Body of pancreas (tissue), 4 donors: Measurements from ENCODE around the gene NAALAD2.
"Not testable (repeated sequence)": the region's sequence is repeated elsewhere in the genome, so short reads cannot be mapped to it uniquely, and the experiment has no call there.

ENCODE experiments used
- POLR2A ChIP-seq, 3 donors: fragments of 450-650 bp; IDR thresholded peaks; one replicate each; pipeline ENCODE4 v1.6.1; 2016; ENCODE audit warnings: antibody characterized with exemption in 3 of 3, mild to moderate bottlenecking in 2 of 3
- TF ChIP-seq, protein P1 (sequence below), 7 experiments: fragments of 450-650 bp in 4 of 7; fragments of 200-600 bp in 3 of 7; sonication (generic) in 3 of 7; IDR thresholded peaks; one replicate each; pipeline ENCODE4 v1.5.1; 2016 to 2019; ENCODE audit warnings: antibody characterized with exemption in 7 of 7

DNA sequence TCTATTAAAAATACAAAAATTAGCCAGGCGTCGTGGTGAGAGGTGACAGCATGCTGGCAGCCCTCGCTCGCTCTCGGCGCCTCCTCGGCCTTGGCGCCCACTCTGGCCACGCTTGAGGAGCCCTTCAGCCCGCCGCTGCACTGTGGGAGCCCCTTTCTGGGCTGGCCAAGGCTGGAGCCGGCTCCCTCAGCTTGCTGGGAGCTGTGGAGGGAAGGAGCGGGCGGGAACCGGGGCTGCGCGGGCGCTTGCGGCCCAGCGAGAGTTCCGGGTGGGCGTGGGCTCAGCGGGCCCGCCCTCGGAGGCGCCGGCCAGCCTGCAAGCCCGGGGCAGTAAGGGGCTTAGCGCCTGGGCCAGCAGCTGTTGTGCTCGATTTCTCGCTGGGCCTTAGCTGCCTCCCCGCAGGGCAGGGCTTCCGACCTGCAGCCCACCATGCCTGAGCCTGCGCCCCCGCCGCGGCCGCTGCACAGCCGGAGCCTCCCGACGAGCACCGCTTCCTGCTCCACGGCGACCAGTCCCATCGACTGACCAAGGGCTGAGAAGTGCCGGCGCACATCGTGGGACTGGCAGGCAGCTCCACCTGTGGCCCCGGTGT, 32.6 kb downstream of the NAALAD2 start:
- TF ChIP-seq, protein P1, sequence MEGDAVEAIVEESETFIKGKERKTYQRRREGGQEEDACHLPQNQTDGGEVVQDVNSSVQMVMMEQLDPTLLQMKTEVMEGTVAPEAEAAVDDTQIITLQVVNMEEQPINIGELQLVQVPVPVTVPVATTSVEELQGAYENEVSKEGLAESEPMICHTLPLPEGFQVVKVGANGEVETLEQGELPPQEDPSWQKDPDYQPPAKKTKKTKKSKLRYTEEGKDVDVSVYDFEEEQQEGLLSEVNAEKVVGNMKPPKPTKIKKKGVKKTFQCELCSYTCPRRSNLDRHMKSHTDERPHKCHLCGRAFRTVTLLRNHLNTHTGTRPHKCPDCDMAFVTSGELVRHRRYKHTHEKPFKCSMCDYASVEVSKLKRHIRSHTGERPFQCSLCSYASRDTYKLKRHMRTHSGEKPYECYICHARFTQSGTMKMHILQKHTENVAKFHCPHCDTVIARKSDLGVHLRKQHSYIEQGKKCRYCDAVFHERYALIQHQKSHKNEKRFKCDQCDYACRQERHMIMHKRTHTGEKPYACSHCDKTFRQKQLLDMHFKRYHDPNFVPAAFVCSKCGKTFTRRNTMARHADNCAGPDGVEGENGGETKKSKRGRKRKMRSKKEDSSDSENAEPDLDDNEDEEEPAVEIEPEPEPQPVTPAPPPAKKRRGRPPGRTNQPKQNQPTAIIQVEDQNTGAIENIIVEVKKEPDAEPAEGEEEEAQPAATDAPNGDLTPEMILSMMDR (IDR thresholded peaks at IDR 0.05) = not testable (repeated sequence)
- not testable (repeated sequence) for TF ChIP-seq POLR2A (IDR thresholded peaks at IDR 0.05)
